NCI-H526 (cell line): ENCODE data around the gene AP2B1.

Experiments used
- DNase-seq, 2 experiments: peaks; one replicate each; lab custom pipeline; 2025; lab: John Stamatoyannopoulos, UW

Gene AP2B1

GRCh38 chr17:35773679-35774425, 186.7 kb downstream of the AP2B1 start:
- no peak for DNase-seq

- DNase-seq, result no peak
Observed at GRCh38 chr17:35774499-35774898, 187.4 kb downstream of the AP2B1 start.

GRCh38 chr17:35775039-35775438, 187.9 kb downstream of the AP2B1 start:
- DNase-seq, result no peak

- no peak for DNase-seq
Observed at GRCh38 chr17:35775583-35775982, 188.5 kb downstream of the AP2B1 start.
